ENCODE data around the gene NAA38. TPM values are rescaled to one million over a fixed set of nuclear protein-coding genes. Genes with fewer than 3 reads are reported as not detected.
A peak's percentile ranks its signal among the peaks of the same experiment; 100 is the strongest.

Gene NAA38
- total RNA-seq, 1 experiment from 2014 or later = 36.6 TPM

GRCh38 chr17:7809086-7809790 lies 48.1 kb downstream of the NAA38 start:
- peak overlapping the region; percentile 25 for H3K4me3 Mint-ChIP-seq (ENCODE audit: low read depth, unreplicated experiment)
- H3K9me3 Mint-ChIP-seq (ENCODE audit: low read depth, unreplicated experiment) = no peaks in the 10 kb centered on the region
- CTCF ChIA-PET = interaction anchor here (0.6 kb wide), 1 partner anchor 63 kb away, joined by 3 read pairs; no protein-coding TSS in a partner anchor
- TF ChIP-seq CTCF (IDR thresholded peaks at IDR 0.05; ENCODE audit: unreplicated experiment) = no peak
- intact Hi-C loops (cut with micrococcal nuclease; ENCODE audit: unreplicated experiment) = no loop called here
- peaks cover 4% of the 10 kb centered on the region for H3K36me3 Mint-ChIP-seq (ENCODE audit: insufficient read depth, unreplicated experiment)
- BruUV-seq (replicated peaks) = no TSS peak
- no peak for DNase-seq
- no peaks in the 10 kb centered on the region for H3K27me3 Mint-ChIP-seq (ENCODE audit: unreplicated experiment)
- peak overlapping the region; percentile 44 for H3K27ac Mint-ChIP-seq (ENCODE audit: unreplicated experiment)
- H3K4me1 Mint-ChIP-seq (ENCODE audit: low read depth, unreplicated experiment) = peaks cover 13% of the 10 kb centered on the region

GRCh38 chr17:7807206-7807605 lies 50.2 kb downstream of the NAA38 start:
- Mint-ChIP-seq H3K36me3 (ENCODE audit: insufficient read depth, unreplicated experiment) (peaks cover 4% of the 10 kb centered on the region), H3K27ac (ENCODE audit: unreplicated experiment) (no peak overlapping the region), H3K9me3 (ENCODE audit: low read depth, unreplicated experiment) (no peaks in the 10 kb centered on the region), H3K27me3 (ENCODE audit: unreplicated experiment) (no peaks in the 10 kb centered on the region), H3K4me3 (ENCODE audit: low read depth, unreplicated experiment) (no peak overlapping the region), H3K4me1 (ENCODE audit: low read depth, unreplicated experiment) (peaks cover 21% of the 10 kb centered on the region)
- no peak for DNase-seq
- TF ChIP-seq CTCF (IDR thresholded peaks at IDR 0.05; ENCODE audit: unreplicated experiment) = no peak
- CTCF ChIA-PET = no interaction called here
- intact Hi-C loops (cut with micrococcal nuclease; ENCODE audit: unreplicated experiment) = no loop called here
- no TSS peak for BruUV-seq (replicated peaks)

Other genes with a start within 250 kb of the NAA38 start
- 30.3 and 30.9 TPM in 2 replicates for gene FXR2, start 242.7 kb downstream of the NAA38 start, total RNA-seq (2022)
- gene SAT2, start 229.7 kb downstream of the NAA38 start, total RNA-seq (2022) = 15.9 and 16.6 TPM in 2 replicates
- gene SHBG, start 227.4 kb downstream of the NAA38 start, total RNA-seq (2022) = 0.39 TPM in 1 of 2 replicates, not detected in the other
- not detected in 2 replicates for gene ATP1B2, start 206.6 kb downstream of the NAA38 start, total RNA-seq (2022)
- gene TP53, start 170.1 kb downstream of the NAA38 start, total RNA-seq (2022) = 98.3 and 119 TPM in 2 replicates
- 10.1 and 12.9 TPM in 2 replicates for gene WRAP53, start 169.1 kb downstream of the NAA38 start, total RNA-seq (2022)
- 0.38 and 0.88 TPM in 2 replicates for gene EFNB3, start 152.4 kb downstream of the NAA38 start, total RNA-seq (2022)
- 0.26 and 0.51 TPM in 2 replicates for gene DNAH2, start 139.8 kb downstream of the NAA38 start, total RNA-seq (2022)
- gene KDM6B, start 23.3 kb downstream of the NAA38 start, total RNA-seq (2022) = 29.0 and 37.3 TPM in 2 replicates
- gene TMEM88, start 2.5 kb downstream of the NAA38 start, total RNA-seq (2022) = 2.9 and 3.6 TPM in 2 replicates
- gene CYB5D1, start 444 bp upstream of the NAA38 start, total RNA-seq (2022) = 8.0 and 8.4 TPM in 2 replicates
- gene CHD3, start 31.2 kb upstream of the NAA38 start, total RNA-seq (2022) = 108 and 116 TPM in 2 replicates
- 1.4 and 2.0 TPM in 2 replicates for gene RNF227, start 58.7 kb upstream of the NAA38 start, total RNA-seq (2022)
- 4.8 and 5.9 TPM in 2 replicates for gene KCNAB3, start 72.3 kb upstream of the NAA38 start, total RNA-seq (2022)
- 87.8 and 106 TPM in 2 replicates for gene TRAPPC1, start 74.4 kb upstream of the NAA38 start, total RNA-seq (2022)
- 21.8 and 28.2 TPM in 2 replicates for gene CNTROB, start 74.6 kb upstream of the NAA38 start, total RNA-seq (2022)
- not detected in 2 replicates for gene GUCY2D, start 145.1 kb upstream of the NAA38 start, total RNA-seq (2022)
- not detected in 2 replicates for gene ALOX15B, start 181.5 kb upstream of the NAA38 start, total RNA-seq (2022)
- not detected in 2 replicates for gene ALOX12B, start 230.2 kb upstream of the NAA38 start, total RNA-seq (2022)

Measured in Calu3 (cell line).